Ectodermal cell (in vitro differentiated cells): ENCODE results near the gene AS3MT.
A peak's percentile ranks its signal among the peaks of the same experiment; 100 is the strongest.
"Not testable (repeated sequence)": the region's sequence is repeated elsewhere in the genome, so short reads cannot be mapped to it uniquely, and the experiment has no call there.

Source experiments
- H3K27ac ChIP-seq: 2 replicates; pipeline ENCODE4 v1.7.0; 2013; ENCODE audit warnings: mild to moderate bottlenecking, low read depth, low read length; ENCODE audit not compliant: insufficient read depth, poor library complexity, severe bottlenecking
- H3K27me3 ChIP-seq: 2 replicates; pipeline ENCODE4 v1.7.0; 2013; ENCODE audit warnings: mild to moderate bottlenecking, low read length; ENCODE audit not compliant: insufficient read depth, control insufficient read depth, poor library complexity, severe bottlenecking
- H3K36me3 ChIP-seq: one replicate; pipeline ENCODE4 v1.7.0; 2013; ENCODE audit warnings: low read length; ENCODE audit not compliant: control insufficient read depth, insufficient read depth
- H3K4me1 ChIP-seq: one replicate; pipeline ENCODE4 v1.7.0; 2013; ENCODE audit warnings: low read length; ENCODE audit not compliant: control insufficient read depth, insufficient read depth
- H3K4me3 ChIP-seq: 2 replicates; pipeline ENCODE4 v1.7.0; 2013; ENCODE audit warnings: low read depth, low read length, control low read depth; ENCODE audit not compliant: insufficient read depth
- H3K9me3 ChIP-seq: 2 replicates; pipeline ENCODE4 v1.7.0; 2013; ENCODE audit warnings: mild to moderate bottlenecking, low read length, moderate library complexity; ENCODE audit not compliant: control insufficient read depth
- WGBS, 2 experiments: methylation state at CpG; one replicate each; pipeline ENCODE4 v1.1.7; 2013; ENCODE audit warnings: missing lambda C conversion rate in 2 of 2; 5-methylcytosine and 5-hydroxymethylcytosine counted together

AS3MT gene

DNA sequence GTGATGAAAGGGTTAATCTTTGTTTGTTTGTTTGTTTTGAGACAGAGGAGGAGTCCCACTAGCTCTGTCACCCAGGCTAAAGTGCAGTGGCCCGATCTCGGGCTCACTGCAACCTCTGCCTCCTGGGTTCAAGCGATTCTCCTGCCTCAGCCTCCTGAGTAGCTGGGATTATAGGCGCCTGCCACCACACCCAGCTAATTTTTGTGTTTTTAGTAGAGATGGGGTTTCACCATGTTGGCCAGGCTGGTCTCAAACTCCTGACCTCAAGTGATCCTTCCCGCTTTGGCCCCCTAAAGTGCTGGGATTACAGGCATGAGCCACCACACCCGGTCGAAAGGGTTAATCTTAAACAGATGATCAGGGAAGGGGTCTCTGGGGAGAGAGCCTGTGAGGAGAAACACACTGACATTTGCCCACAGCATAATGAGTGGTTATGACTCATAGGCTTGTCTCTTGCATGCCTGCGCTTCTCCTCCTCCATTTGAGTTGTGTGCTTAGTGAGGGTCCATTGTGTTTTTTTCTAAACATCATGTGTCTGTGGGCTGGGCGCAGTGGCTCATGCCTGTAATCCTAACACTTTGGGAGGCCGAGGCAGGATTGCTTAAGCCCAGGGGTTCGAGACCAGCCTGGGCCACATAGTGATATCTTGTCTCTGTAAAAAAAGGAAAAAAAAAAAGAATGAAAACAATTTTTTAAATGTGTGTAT lies 13.4 kb upstream of the AS3MT start:
- H3K4me1 ChIP-seq, H3K27me3 ChIP-seq, H3K27ac ChIP-seq, H3K36me3 ChIP-seq, H3K4me3 ChIP-seq, H3K9me3 ChIP-seq: not testable (repeated sequence)
- 67 to 69% methylated on average over 11 of the region's 11 CpGs for WGBS, 2 experiments

DNA sequence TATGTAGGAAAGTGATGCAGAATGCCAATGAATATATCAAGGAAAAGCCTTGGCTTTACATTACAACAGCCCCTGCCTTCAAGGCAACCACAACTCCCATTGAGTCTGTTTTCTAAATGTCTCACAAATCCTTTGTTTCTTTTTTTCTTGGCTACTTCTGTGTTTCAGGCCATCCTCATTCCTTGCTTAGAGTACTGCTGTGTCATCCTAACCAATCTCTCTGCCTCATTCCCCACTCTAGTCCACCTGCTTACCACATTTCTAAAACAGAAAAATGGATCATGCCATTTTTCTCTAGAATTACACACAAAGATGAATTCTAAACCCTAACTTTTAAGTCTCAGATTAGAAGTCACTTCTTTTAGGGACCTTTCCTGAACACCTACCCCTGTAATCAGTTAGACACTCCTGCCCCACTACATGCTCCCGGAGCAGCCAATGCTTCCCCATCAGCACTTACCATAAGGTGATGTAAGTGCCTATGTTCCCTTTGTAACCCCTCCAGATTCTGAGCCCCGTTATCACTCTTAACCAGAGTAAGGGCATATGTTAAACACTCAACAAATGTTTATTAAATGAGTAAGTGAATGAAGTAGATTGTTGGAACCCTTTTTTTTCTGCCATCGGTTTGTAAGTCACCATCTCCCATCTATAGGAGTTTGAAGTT lies 12.4 kb upstream of the AS3MT start:
- Histone ChIP-seq H3K4me3 (no peak overlapping the region), H3K36me3 (no peaks in the 10 kb centered on the region), H3K27ac (no peak overlapping the region), H3K9me3 (no peaks in the 10 kb centered on the region), H3K27me3 (no peaks in the 10 kb centered on the region), H3K4me1 (no peaks in the 10 kb centered on the region)
- 79 to 92% methylated on average over 1 to 3 of the region's 3 CpGs for WGBS, 2 experiments

DNA sequence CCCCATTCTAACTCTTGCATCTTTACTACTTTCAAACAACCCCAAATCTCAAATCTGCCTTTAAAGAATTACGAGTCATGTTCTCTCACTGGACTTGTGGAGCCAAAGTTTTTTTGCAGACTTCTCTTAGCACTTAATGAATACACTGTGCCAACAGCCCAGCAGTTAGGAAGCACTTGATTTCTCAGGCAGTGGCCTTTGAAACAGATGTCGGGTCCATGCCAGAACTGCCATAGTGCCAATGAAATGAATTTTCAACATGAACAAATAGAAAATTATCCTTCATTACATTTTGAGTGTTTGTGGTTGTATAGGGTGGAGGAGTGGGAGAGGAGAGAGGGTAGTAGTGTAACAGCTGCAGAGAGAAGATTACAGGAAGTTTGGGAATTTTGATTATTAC lies 9.4 kb upstream of the AS3MT start:
- H3K27me3 ChIP-seq: no peaks in the 10 kb centered on the region
- no peaks in the 10 kb centered on the region for H3K36me3 ChIP-seq
- H3K4me1 ChIP-seq: no peaks in the 10 kb centered on the region
- WGBS, 2 experiments: 87 to 96% methylated on average over 2 of the region's 2 CpGs
- no peaks in the 10 kb centered on the region for H3K9me3 ChIP-seq
- H3K27ac ChIP-seq: no peak overlapping the region
- H3K4me3 ChIP-seq: no peak overlapping the region

DNA sequence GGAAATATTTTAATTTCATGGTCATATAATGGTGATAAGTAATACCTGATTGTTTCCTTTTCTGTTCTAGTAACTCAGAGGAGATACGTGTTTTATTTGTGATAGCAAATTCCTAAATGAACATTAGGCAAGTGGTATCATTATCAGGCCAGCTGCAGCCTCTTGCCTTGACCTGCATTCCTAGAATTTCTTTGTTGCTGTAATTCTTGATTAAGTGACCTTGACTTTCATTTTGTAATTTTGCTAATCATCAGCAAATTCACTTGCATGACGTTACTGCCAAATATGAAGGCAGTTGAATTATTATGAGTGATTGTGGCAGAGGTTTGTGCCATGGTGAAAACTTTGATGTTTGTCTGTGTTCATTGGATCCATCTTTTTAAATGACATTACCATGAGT lies 5.6 kb upstream of the AS3MT start:
- Histone ChIP-seq H3K4me3 (no peak overlapping the region), H3K27ac (no peak overlapping the region), H3K9me3 (no peaks in the 10 kb centered on the region), H3K36me3 (no peaks in the 10 kb centered on the region), H3K4me1 (no peaks in the 10 kb centered on the region), H3K27me3 (no peaks in the 10 kb centered on the region)
- WGBS, 2 experiments: 93 to 95% methylated on average over 2 of the region's 2 CpGs

DNA sequence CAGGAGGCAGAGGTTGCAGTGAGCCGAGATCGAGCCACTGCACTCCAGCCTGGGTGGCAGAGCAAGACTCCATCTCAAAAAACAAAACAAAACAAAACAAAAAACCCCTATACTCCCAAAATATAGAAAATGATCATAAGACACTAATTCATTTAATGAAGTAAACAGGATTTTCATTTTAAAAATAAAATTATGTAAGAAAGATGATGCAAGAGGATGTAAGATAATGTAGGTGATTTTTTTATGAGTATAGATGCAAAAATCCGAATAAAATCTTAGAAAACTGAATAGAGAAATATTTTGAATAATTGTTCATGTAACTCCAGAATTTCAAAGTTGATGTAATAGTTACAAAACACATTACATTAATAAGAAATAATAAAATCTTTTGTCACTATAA lies 3.6 kb upstream of the AS3MT start:
- H3K9me3 ChIP-seq: no peaks in the 10 kb centered on the region
- WGBS, 2 experiments: 89 to 95% methylated on average over 3 of the region's 3 CpGs

DNA sequence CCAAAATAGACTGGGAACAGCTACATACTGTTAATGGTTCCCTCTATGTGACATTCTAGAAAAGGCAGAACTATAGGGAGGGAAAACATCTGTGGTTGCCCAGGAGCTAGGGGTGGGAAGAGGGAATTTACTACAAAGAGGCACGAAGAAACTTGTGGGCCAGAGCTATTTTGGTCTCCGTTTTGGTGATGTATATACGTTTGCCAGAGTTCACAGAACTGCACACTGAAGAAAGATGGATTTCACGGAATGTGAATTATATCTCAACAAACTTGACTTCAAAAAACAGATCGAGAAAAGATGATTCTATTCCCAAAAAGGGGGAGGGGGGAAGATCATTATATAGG lies 386 bp upstream of the AS3MT start:
- Histone ChIP-seq H3K27ac (no peak overlapping the region), H3K4me1 (peaks cover 3% of the 10 kb centered on the region), H3K36me3 (no peaks in the 10 kb centered on the region), H3K27me3 (no peaks in the 10 kb centered on the region), H3K4me3 (peak overlapping the region; percentile 33), H3K9me3 (no peaks in the 10 kb centered on the region)
- 9 to 13% methylated on average over 5 of the region's 5 CpGs for WGBS, 2 experiments

More for the DNA sequence above, 3.6 kb upstream of the AS3MT start:
- Histone ChIP-seq H3K4me1 (peaks cover 3% of the 10 kb centered on the region), H3K4me3 (no peak overlapping the region), H3K27ac (no peak overlapping the region), H3K36me3 (no peaks in the 10 kb centered on the region), H3K27me3 (no peaks in the 10 kb centered on the region)

DNA sequence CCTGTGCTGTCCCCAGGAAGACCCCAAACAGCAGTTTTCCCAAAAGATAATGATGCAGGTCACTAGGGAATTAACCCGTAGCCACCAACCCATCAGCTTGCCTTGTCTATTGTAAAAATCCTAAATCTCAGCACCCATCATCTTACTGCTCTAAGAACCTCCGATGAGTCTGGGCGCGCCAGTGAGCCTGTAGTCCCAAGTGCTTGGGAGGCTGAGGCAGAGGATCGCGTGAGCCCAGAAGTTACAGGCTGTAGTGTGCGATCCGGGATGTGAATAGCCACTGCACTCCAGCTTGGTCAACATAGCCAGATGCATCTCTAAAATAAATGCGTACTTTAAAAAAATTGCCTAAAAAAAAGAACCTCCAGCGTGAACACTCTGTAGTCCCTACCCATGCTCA lies 951 bp downstream of the AS3MT start:
- Histone ChIP-seq H3K27me3 (no peaks in the 10 kb centered on the region), H3K9me3 (no peaks in the 10 kb centered on the region), H3K4me1 (peaks cover 3% of the 10 kb centered on the region), H3K27ac (no peak overlapping the region), H3K4me3 (peak overlapping the region; percentile 33), H3K36me3 (no peaks in the 10 kb centered on the region)
- 88 to 90% methylated on average over 10 of the region's 10 CpGs for WGBS, 2 experiments

DNA sequence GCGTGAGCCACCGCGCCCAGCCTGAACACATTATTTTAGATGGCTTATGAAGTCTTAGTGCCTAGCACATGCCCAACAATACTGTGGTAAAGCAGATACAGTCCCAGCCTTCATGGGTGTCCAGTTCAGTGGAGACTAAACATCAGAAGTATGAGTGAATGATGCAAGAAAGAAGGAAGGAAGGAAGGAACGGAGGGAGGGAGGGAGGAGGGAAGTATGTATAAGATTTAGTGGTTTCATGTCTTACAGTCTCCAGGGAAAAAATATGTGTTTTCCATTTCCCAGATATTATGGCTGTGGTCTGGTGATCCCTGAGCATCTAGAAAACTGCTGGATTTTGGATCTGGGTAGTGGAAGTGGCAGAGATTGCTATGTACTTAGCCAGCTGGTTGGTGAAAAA lies 2.9 kb downstream of the AS3MT start:
- Histone ChIP-seq H3K4me3 (no peak overlapping the region), H3K27me3 (no peaks in the 10 kb centered on the region), H3K36me3 (no peaks in the 10 kb centered on the region), H3K4me1 (peaks cover 3% of the 10 kb centered on the region), H3K9me3 (no peaks in the 10 kb centered on the region), H3K27ac (no peak overlapping the region)
- 88 to 96% methylated on average over 4 of the region's 4 CpGs for WGBS, 2 experiments

DNA sequence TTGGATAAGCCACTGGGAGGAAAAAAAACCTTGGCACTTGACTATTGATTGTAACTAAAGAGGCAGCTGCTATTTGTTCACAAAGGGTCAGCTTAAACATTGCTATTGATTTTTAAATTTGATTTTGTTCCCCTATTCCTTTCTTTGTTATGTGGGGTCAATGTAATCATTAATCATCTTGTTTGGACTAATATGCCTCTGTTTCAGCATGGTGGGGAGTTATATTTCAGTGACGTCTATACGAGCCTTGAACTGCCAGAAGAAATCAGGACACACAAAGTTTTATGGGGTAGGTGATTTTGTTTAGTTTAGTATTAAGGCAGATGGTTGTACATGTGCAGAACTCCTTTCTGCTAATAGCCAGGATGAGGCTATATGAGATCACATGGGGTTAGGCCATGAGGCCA lies 7.5 kb downstream of the AS3MT start:
- Histone ChIP-seq H3K27me3 (no peaks in the 10 kb centered on the region), H3K4me1 (no peaks in the 10 kb centered on the region), H3K27ac (no peak overlapping the region), H3K4me3 (no peak overlapping the region), H3K9me3 (no peaks in the 10 kb centered on the region), H3K36me3 (peaks cover 4% of the 10 kb centered on the region)
- WGBS, 2 experiments: 94 to 95% methylated on average over 2 of the region's 2 CpGs

DNA sequence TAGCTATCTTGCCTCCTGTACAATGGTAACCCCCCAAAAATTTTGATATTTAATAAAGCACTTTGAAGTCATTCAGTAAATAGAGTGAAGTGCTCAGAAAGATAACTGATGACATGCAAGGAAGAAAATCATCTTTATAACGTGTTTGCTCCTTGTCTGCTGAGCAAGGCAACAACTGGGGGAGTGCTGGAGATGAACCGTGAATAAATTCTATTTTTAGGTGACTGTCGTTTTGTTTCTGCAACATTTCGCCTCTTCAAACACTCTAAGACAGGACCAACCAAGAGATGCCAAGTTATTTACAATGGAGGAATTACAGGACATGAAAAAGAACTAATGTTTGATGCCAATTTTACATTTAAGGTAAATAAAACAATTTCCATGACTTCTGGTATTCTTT lies 9.4 kb downstream of the AS3MT start:
- no peaks in the 10 kb centered on the region for H3K9me3 ChIP-seq
- WGBS, 2 experiments: 93 to 95% methylated on average over 4 of the region's 4 CpGs
- H3K27ac ChIP-seq: no peak overlapping the region
- H3K4me3 ChIP-seq: no peak overlapping the region
- H3K4me1 ChIP-seq: no peaks in the 10 kb centered on the region
- H3K36me3 ChIP-seq: peaks cover 4% of the 10 kb centered on the region
- H3K27me3 ChIP-seq: no peaks in the 10 kb centered on the region
